HCT116 (cell line): ENCODE results near the gene SIK3. TPM values are rescaled to one million over a fixed set of nuclear protein-coding genes. Genes with fewer than 3 reads are reported as not detected.

Experiments
- ATAC-seq: fragments of 200-7000 bp; cut with Tn5 transposase; 2 replicates; pipeline ENCODE4 v1.9.1; 2020; ENCODE audit warnings: mild to moderate bottlenecking, moderate library complexity
- BruUV-seq: library from RNA; stranded (reverse); fragments of 400-500 nt; replicated peaks from 2 replicates; lab custom pipeline; 2021; lab: Mats Ljungman, UMichigan
- CTCF ChIA-PET: fragments of 300-600 bp; sonication (Branson Sonifier 250); formaldehyde crosslinking; loops from one replicate; lab custom pipeline; 2021; ENCODE audit warnings: antibody characterized with exemption; lab: Charles Lee
- POLR2A ChIA-PET: fragments of 300-600, 350-600 bp; sonication (Branson Sonifier 250); formaldehyde crosslinking; loops from one replicate; lab custom pipeline; 2021; ENCODE audit warnings: antibody characterized with exemption; lab: Charles Lee
- RAD21 ChIA-PET, 2 experiments: fragments of 300-600 bp; sonication (Branson Sonifier 250); formaldehyde crosslinking; loops; one replicate each; lab custom pipeline; 2023; ENCODE audit warnings: low total read pairs in 2 of 2; ENCODE audit not compliant: uncharacterized antibody in 2 of 2, unreplicated experiment in 2 of 2, low non-redundant PET in 1 of 2; lab: Charles Lee
- DNase-seq: peaks from one replicate; pipeline ENCODE4 v3.0.0-alpha.2; 2010; ENCODE audit warnings: low read depth, low spot score
- H2AFZ ChIP-seq: fragments of 200-600 bp; shearing (Covaris generic), sonication (generic); 2 replicates; pipeline ENCODE4 v1.6.1; 2017; ENCODE audit warnings: low read depth, mixed run types, mixed read lengths, antibody characterized with exemption, low read length; ENCODE audit not compliant: poor library complexity, severe bottlenecking
- H3K27ac ChIP-seq: 2 replicates; pipeline ENCODE4 v1.5.1; 2012; ENCODE audit warnings: low read depth, low read length
- H3K27me3 ChIP-seq: fragments of 200-600 bp; sonication (generic); 2 replicates; pipeline ENCODE4 v1.6.1; 2016; ENCODE audit warnings: mixed run types, low read length, mixed read lengths; ENCODE audit not compliant: insufficient read depth
- H3K36me3 ChIP-seq, 2 experiments: fragments of 200-500 bp in 1 of 2; fragments of 200-600 bp in 1 of 2; sonication (Bioruptor generic) in 1 of 2; sonication (generic) in 1 of 2; 2 replicates each; pipeline versions ENCODE4 v1.5.1 to v1.6.1; 2014 to 2016; ENCODE audit warnings: low read length in 2 of 2, inconsistent platforms in 1 of 2, mixed read lengths in 1 of 2, mixed run types in 1 of 2; ENCODE audit not compliant: insufficient read depth in 2 of 2, control insufficient read depth in 1 of 2
- H3K4me1 ChIP-seq, 2 experiments: fragments of 200-600 bp in 1 of 2; sonication (generic) in 1 of 2; 2 replicates each; pipeline versions ENCODE4 v1.5.1 to v1.6.1; 2012 to 2017; ENCODE audit warnings: low read length in 2 of 2, inconsistent platforms in 1 of 2, mild to moderate bottlenecking in 1 of 2, mixed read lengths in 1 of 2, mixed run types in 1 of 2, moderate library complexity in 1 of 2; ENCODE audit not compliant: insufficient read depth in 2 of 2, control insufficient read depth in 1 of 2
- H3K4me2 ChIP-seq: fragments of 200-600 bp; sonication (generic); 2 replicates; pipeline ENCODE4 v1.6.1; 2017; ENCODE audit warnings: mixed run types, low read length, mixed read lengths
- H3K4me3 ChIP-seq, 2 experiments: fragments of 200-600 bp in 1 of 2; sonication (generic) in 1 of 2; replicated peaks in 1 of 2; 2 replicates each; pipeline ENCODE4 v1.5.1; 2011 to 2016; ENCODE audit warnings: low read length in 2 of 2, control low read depth in 1 of 2, low read depth in 1 of 2, mild to moderate bottlenecking in 1 of 2, mixed read lengths in 1 of 2, mixed run types in 1 of 2
- H3K79me2 ChIP-seq: fragments of 200-600 bp; sonication (generic); 2 replicates; pipeline ENCODE4 v1.6.1; 2017; ENCODE audit warnings: mild to moderate bottlenecking, mixed run types, low read length, moderate library complexity, mixed read lengths; ENCODE audit not compliant: insufficient read depth
- H3K9ac ChIP-seq: fragments of 200-600 bp; sonication (generic); 2 replicates; pipeline ENCODE4 v1.6.1; 2016; ENCODE audit warnings: low read length, mixed read lengths
- H3K9me2 ChIP-seq: fragments of 200-600 bp; sonication (generic), shearing (Covaris generic); 2 replicates; pipeline ENCODE4 v1.6.1; 2017; ENCODE audit warnings: mixed run types, mild to moderate bottlenecking, moderate library complexity; ENCODE audit not compliant: insufficient read depth
- H3K9me3 ChIP-seq, 2 experiments: fragments of 200-500 bp in 1 of 2; fragments of 200-600 bp in 1 of 2; sonication (Bioruptor generic) in 1 of 2; sonication (generic) in 1 of 2; 2 replicates each; pipeline ENCODE4 v1.6.1; 2014 to 2017; ENCODE audit warnings: low read length in 2 of 2, mixed read lengths in 2 of 2, inconsistent platforms in 1 of 2, low read depth in 1 of 2, mild to moderate bottlenecking in 1 of 2, mixed run types in 1 of 2, moderate library complexity in 1 of 2; ENCODE audit not compliant: control insufficient read depth in 1 of 2, insufficient read depth in 1 of 2
- H4K20me1 ChIP-seq: fragments of 200-600 bp; sonication (generic), shearing (Covaris generic); 2 replicates; pipeline ENCODE4 v1.6.1; 2017; ENCODE audit warnings: mixed run types, mild to moderate bottlenecking, moderate library complexity; ENCODE audit not compliant: insufficient read depth
- CBX3 ChIP-seq: IDR thresholded peaks from 2 replicates; pipeline ENCODE4 v1.6.1; 2012; ENCODE audit warnings: low read depth
- CTCF ChIP-seq, 3 experiments: fragments of 200-600 bp in 1 of 3; sonication (generic) in 1 of 3; IDR thresholded peaks in 2 of 3; conservative IDR thresholded peaks in 1 of 3; 2 replicates each; pipeline ENCODE4 v1.5.1; 2012 to 2017; ENCODE audit warnings: low read depth in 2 of 3, low read length in 2 of 3, antibody characterized with exemption in 1 of 3, borderline replicate concordance in 1 of 3, control low read depth in 1 of 3, mild to moderate bottlenecking in 1 of 3, mixed read lengths in 1 of 3, mixed run types in 1 of 3, moderate library complexity in 1 of 3; ENCODE audit not compliant: insufficient read depth in 1 of 3
- EZH2 ChIP-seq: fragments of 200-600 bp; sonication (generic); IDR thresholded peaks from 2 replicates; pipeline ENCODE4 v1.6.1; 2017; ENCODE audit warnings: antibody characterized with exemption, mixed run types
- POLR2A ChIP-seq: IDR thresholded peaks from 2 replicates; pipeline ENCODE4 v1.7.0; 2011; ENCODE audit warnings: borderline replicate concordance; ENCODE audit not compliant: insufficient read depth, insufficient read length; ENCODE audit errors: extremely low read depth
- POLR2AphosphoS5 ChIP-seq: IDR thresholded peaks from 2 replicates; pipeline ENCODE4 v1.6.1; 2011; ENCODE audit warnings: mild to moderate bottlenecking, low read depth, low read length, moderate library complexity
- RAD21 ChIP-seq: IDR thresholded peaks from 2 replicates; pipeline ENCODE4 v1.6.1; 2012; ENCODE audit warnings: low read depth, mild to moderate bottlenecking
- SIN3A ChIP-seq: IDR thresholded peaks from 2 replicates; pipeline ENCODE4 v1.6.1; 2012; ENCODE audit warnings: low read depth
- SP1 ChIP-seq: IDR thresholded peaks from 2 replicates; pipeline ENCODE4 v1.6.1; 2012; ENCODE audit warnings: low read depth
- TCF7L2 ChIP-seq: IDR thresholded peaks from 2 replicates; pipeline ENCODE4 v1.7.0; 2011; ENCODE audit warnings: borderline replicate concordance, inconsistent platforms; ENCODE audit not compliant: insufficient read depth, insufficient read length; ENCODE audit errors: extremely low read depth
- YY1 ChIP-seq: IDR thresholded peaks from 2 replicates; pipeline ENCODE4 v1.6.1; 2011; ENCODE audit warnings: low read length, low read depth, moderate library complexity, mild to moderate bottlenecking; ENCODE audit not compliant: insufficient replicate concordance; ENCODE audit errors: extremely low read depth
- intact Hi-C: fragments of 100-400 bp; cut with micrococcal nuclease; formaldehyde crosslinking; loops from 2 replicates; pipeline ENCODE4 v1.10.0; 2022
- total RNA-seq: library from RNA; stranded (reverse); gene quantifications from one replicate; pipeline ENCODE4 v1.2.1, GENCODE V29; 2021; ENCODE audit not compliant: unreplicated experiment

SIK3 gene
- total RNA-seq, 1 experiment from 2014 or later: 21.0 TPM

GRCh38 chr11:116855413-116855812 lies 242.8 kb downstream of the SIK3 start:
- intact Hi-C loops: no loop called here
- no peak overlapping the region for H2AFZ ChIP-seq
- no peak overlapping the region for H3K4me2 ChIP-seq
- no peaks in the 10 kb centered on the region for H3K9me2 ChIP-seq
- no peak overlapping the region for H3K9ac ChIP-seq
- H3K9me3 ChIP-seq: no peaks in the 10 kb centered on the region
- TF ChIP-seq RAD21 (no peak), EZH2 (no peak), SP1 (no peak), CTCF (IDR thresholded peaks at IDR 0.05 in 2 of 3, conservative IDR thresholded peaks at IDR 0.05 in 1 of 3; ENCODE audit: borderline replicate concordance in 1 of 3, insufficient read depth in 1 of 3, low read depth in 2 of 3, low read length in 2 of 3) (no peak), CBX3 (no peak), POLR2AphosphoS5 (no peak), TCF7L2 (no peak), POLR2A (no peak), YY1 (no peak), SIN3A (no peak)
- peaks cover 0 to 21% of the 10 kb centered on the region in 2 experiments; a peak in 2 of 4 replicates for H3K4me1 ChIP-seq
- POLR2A ChIA-PET: no interaction called here
- H3K27me3 ChIP-seq: no peaks in the 10 kb centered on the region
- no peak overlapping the region for H3K4me3 ChIP-seq
- CTCF ChIA-PET: no interaction called here
- H3K27ac ChIP-seq: no peak overlapping the region
- no peaks in the 10 kb centered on the region for H4K20me1 ChIP-seq
- no TSS peak for BruUV-seq
- no peak for ATAC-seq
- H3K36me3 ChIP-seq: no peaks in the 10 kb centered on the region; a peak in 1 of 4 replicates
- no peak for DNase-seq
- no peaks in the 10 kb centered on the region for H3K79me2 ChIP-seq
- RAD21 ChIA-PET: interaction anchor here in 1 of 2 experiments (0.7 kb wide), 1 partner anchor 72 kb away, joined by 3 read pairs; no protein-coding TSS in a partner anchor
